ENCODE data around the gene PHLDA2.
A peak's percentile ranks its signal among the peaks of the same experiment; 100 is the strongest.

PHLDA2 gene

DNA sequence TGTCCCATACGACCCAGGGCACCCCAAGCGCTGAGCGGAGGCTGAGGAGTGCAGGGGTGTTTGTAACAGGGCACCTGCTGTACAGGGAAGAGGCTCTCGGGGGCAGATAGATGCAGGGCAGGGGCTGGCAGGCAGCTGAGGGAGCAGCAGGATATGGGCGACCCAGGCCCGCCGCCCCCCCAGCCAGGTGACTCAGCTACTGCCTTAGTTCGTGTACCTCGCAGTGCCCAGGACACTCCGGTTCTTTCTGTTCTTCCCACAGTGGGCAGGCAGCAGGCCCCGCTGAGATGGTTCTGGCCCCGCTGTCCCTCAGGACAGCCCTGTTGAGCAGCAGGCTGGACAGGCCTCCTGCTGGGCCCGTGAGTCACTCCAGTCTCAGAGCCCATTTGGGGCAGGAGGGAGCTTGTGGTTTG lies 16.2 kb downstream of the PHLDA2 start:
- Histone ChIP-seq H3K36me3 (ENCODE audit: control insufficient read depth in 1 of 2, insufficient read depth in 2 of 2, low read length in 2 of 2) (no peaks in the 10 kb centered on the region), H4K91ac (ENCODE audit: low read depth, low read length) (no peak overlapping the region), H3K18ac (ENCODE audit: low read length) (peak overlapping the region; percentile 41), H3K4me1 (ENCODE audit: control insufficient read depth in 1 of 2, insufficient read depth in 2 of 2, low read length in 2 of 2) (peaks cover 14 to 18% of the 10 kb centered on the region in 2 experiments), H3K79me2 (ENCODE audit: control insufficient read depth, insufficient read depth, low read length, poor library complexity) (no peaks in the 10 kb centered on the region), H3K23ac (ENCODE audit: low read length) (no peak overlapping the region), H2BK12ac (ENCODE audit: low read length) (no peak overlapping the region), H3K9me3 (ENCODE audit: insufficient read depth, low read depth, low read length) (no peaks in the 10 kb centered on the region), H4K12ac (ENCODE audit: low read depth, low read length) (no peak overlapping the region), H3K9ac (ENCODE audit: low read length) (no peak overlapping the region), H2AK5ac (ENCODE audit: low read length) (peak overlapping the region; percentile 7), H4K8ac (ENCODE audit: low read depth, low read length) (no peak overlapping the region), H3K79me1 (ENCODE audit: low read length) (peaks cover 3% of the 10 kb centered on the region), H2AFZ (ENCODE audit: insufficient read depth, low read length, poor library complexity) (no peak overlapping the region), H3K4me3 (ENCODE audit: low read depth, low read length) (no peak overlapping the region), H3K27me3 (ENCODE audit: insufficient read depth, low read length) (no peaks in the 10 kb centered on the region), H3K4ac (ENCODE audit: low read depth, low read length) (no peak overlapping the region), H2BK5ac (ENCODE audit: low read depth, low read length, poor library complexity) (no peak overlapping the region), H3K4me2 (ENCODE audit: low read length) (no peak overlapping the region), H3K14ac (ENCODE audit: low read length) (peak overlapping the region; percentile 32), H2BK120ac (ENCODE audit: insufficient read depth, low read length, poor library complexity) (no peak overlapping the region), H3K27ac (ENCODE audit: low read depth, low read length) (no peak overlapping the region)
- DNase-seq, result peak in 1 of 2 donors; percentile 56
- no CpG with 5 or more reads among the region's 13 CpGs for WGBS (ENCODE audit: extremely low coverage, insufficient coverage, insufficient read length)

DNA sequence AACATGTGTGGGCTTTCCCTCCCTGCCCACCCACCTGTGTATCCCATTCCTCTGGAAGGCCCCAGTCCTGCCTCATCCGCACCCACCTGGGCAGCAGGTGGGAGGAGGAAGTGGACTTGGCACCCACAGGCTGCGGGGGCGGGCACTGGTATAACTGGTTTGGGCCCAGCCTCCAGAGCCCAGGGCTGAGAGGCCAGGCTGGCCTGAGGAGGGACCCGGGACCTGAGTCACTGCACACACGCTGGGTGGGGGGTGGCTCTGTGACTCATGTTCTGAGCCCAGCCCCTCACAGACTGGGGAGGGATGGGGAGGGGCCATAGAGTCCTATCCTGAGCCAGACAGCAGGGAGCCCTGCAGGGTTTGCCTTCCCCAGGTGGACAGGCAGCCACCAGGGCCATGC lies 16.7 kb downstream of the PHLDA2 start:
- peak overlapping the region; percentile 41 for H3K18ac ChIP-seq (ENCODE audit: low read length)
- H3K9ac ChIP-seq (ENCODE audit: low read length), result no peak overlapping the region
- H3K27me3 ChIP-seq (ENCODE audit: insufficient read depth, low read length), result no peaks in the 10 kb centered on the region
- H3K14ac ChIP-seq (ENCODE audit: low read length), result no peak overlapping the region
- H3K23ac ChIP-seq (ENCODE audit: low read length), result no peak overlapping the region
- H4K12ac ChIP-seq (ENCODE audit: low read depth, low read length), result no peak overlapping the region
- no peak overlapping the region for H2BK5ac ChIP-seq (ENCODE audit: low read depth, low read length, poor library complexity)
- H3K4me3 ChIP-seq (ENCODE audit: low read depth, low read length), result no peak overlapping the region
- H3K27ac ChIP-seq (ENCODE audit: low read depth, low read length), result no peak overlapping the region
- H2AK5ac ChIP-seq (ENCODE audit: low read length), result no peak overlapping the region
- peaks cover 3% of the 10 kb centered on the region for H3K79me1 ChIP-seq (ENCODE audit: low read length)
- H3K36me3 ChIP-seq (ENCODE audit: control insufficient read depth in 1 of 2, insufficient read depth in 2 of 2, low read length in 2 of 2), result no peaks in the 10 kb centered on the region
- H2AFZ ChIP-seq (ENCODE audit: insufficient read depth, low read length, poor library complexity), result no peak overlapping the region
- no peak overlapping the region for H3K4ac ChIP-seq (ENCODE audit: low read depth, low read length)
- no peak overlapping the region for H3K4me2 ChIP-seq (ENCODE audit: low read length)
- no peak overlapping the region for H4K91ac ChIP-seq (ENCODE audit: low read depth, low read length)
- H3K79me2 ChIP-seq (ENCODE audit: control insufficient read depth, insufficient read depth, low read length, poor library complexity), result no peaks in the 10 kb centered on the region
- peaks cover 14 to 18% of the 10 kb centered on the region in 2 experiments for H3K4me1 ChIP-seq (ENCODE audit: control insufficient read depth in 1 of 2, insufficient read depth in 2 of 2, low read length in 2 of 2)
- H4K8ac ChIP-seq (ENCODE audit: low read depth, low read length), result no peak overlapping the region
- H2BK12ac ChIP-seq (ENCODE audit: low read length), result no peak overlapping the region
- peak; percentile 91 to 95 for DNase-seq
- H3K9me3 ChIP-seq (ENCODE audit: insufficient read depth, low read depth, low read length), result no peaks in the 10 kb centered on the region
- WGBS (ENCODE audit: extremely low coverage, insufficient coverage, insufficient read length), result no CpG with 5 or more reads among the region's 5 CpGs
- H2BK120ac ChIP-seq (ENCODE audit: insufficient read depth, low read length, poor library complexity), result no peak overlapping the region

DNA sequence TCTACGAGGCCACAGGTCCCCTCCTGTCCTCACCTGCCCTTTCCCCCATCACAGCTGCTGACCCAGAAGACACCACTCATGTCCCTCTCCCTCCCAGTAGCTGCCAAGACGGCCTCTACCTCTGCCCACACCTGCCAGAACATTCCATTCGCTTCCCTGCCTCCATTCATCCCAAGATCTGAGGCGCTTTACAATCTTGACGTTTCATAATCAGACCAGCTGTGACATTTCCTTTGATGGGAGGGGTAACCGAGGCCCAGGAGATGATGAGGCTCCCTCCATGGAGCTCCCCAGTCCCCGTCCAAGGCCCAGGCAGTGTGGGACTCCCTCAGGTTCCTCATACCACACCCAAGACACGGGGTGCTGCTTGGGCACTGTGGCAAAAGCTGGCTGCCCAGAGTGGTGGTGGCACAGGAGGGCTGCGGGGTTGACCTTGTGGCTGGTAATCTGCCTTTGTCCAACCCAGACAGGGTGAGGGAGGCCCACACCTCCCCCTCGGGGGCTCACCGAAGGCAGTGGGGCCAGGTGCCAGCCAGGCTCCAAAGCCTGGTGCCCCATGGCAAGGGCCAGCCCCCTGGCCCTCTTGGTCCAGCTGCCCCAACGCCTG lies 17.3 kb downstream of the PHLDA2 start:
- Histone ChIP-seq H2BK5ac (ENCODE audit: low read depth, low read length, poor library complexity) (no peak overlapping the region), H4K12ac (ENCODE audit: low read depth, low read length) (no peak overlapping the region), H4K91ac (ENCODE audit: low read depth, low read length) (no peak overlapping the region), H3K79me1 (ENCODE audit: low read length) (peaks cover 3% of the 10 kb centered on the region), H2AFZ (ENCODE audit: insufficient read depth, low read length, poor library complexity) (no peak overlapping the region), H4K8ac (ENCODE audit: low read depth, low read length) (no peak overlapping the region), H3K4me2 (ENCODE audit: low read length) (no peak overlapping the region), H3K4me3 (ENCODE audit: low read depth, low read length) (no peak overlapping the region), H3K9me3 (ENCODE audit: insufficient read depth, low read depth, low read length) (peaks cover 2% of the 10 kb centered on the region), H3K23ac (ENCODE audit: low read length) (no peak overlapping the region), H2BK120ac (ENCODE audit: insufficient read depth, low read length, poor library complexity) (no peak overlapping the region), H3K9ac (ENCODE audit: low read length) (no peak overlapping the region), H3K27ac (ENCODE audit: low read depth, low read length) (no peak overlapping the region), H3K79me2 (ENCODE audit: control insufficient read depth, insufficient read depth, low read length, poor library complexity) (no peaks in the 10 kb centered on the region), H3K14ac (ENCODE audit: low read length) (peak overlapping the region; percentile 9), H3K4me1 (ENCODE audit: control insufficient read depth in 1 of 2, insufficient read depth in 2 of 2, low read length in 2 of 2) (peaks cover 14 to 18% of the 10 kb centered on the region in 2 experiments), H3K36me3 (ENCODE audit: control insufficient read depth in 1 of 2, insufficient read depth in 2 of 2, low read length in 2 of 2) (no peaks in the 10 kb centered on the region), H3K18ac (ENCODE audit: low read length) (no peak overlapping the region), H2BK12ac (ENCODE audit: low read length) (peak overlapping the region; percentile 14), H2AK5ac (ENCODE audit: low read length) (peak overlapping the region; percentile 37), H3K4ac (ENCODE audit: low read depth, low read length) (no peak overlapping the region), H3K27me3 (ENCODE audit: insufficient read depth, low read length) (no peaks in the 10 kb centered on the region)
- no CpG with 5 or more reads among the region's 12 CpGs for WGBS (ENCODE audit: extremely low coverage, insufficient coverage, insufficient read length)
- peak; percentile 73 to 81 for DNase-seq

DNA sequence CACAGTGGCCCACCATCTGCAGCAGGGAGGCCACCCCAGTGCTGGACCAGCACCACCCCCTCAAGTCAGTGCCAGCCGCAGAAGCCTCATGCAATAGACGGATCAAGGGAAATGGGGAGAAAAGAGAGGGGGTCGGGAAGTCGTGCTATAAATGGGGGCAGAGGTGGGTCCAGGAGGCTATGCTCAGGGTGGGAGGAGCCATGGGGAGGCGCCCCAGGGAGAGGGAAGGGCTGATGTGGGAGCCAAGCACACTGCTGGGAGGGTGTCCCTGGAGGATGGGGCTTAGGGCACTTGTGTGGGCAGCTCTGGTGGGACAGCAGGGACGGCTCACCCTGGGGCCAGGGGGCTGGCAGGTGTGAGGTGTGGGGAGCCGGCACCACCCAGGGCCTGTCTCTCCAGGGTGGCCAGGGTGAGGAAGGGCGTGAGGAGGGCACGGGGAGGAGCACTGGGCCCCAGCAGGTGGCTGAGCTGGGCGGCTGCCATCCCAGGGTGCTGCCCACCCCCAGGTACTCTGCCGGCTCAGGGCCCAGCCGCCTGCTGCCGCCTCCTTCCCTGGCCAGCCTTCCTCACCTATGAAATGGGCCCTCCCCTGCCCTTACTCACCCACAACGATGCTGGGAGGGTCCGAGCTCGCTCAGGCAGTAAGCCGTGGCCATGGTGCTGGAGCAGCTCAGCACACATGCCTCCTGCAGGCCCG lies 18.0 kb downstream of the PHLDA2 start:
- no peak overlapping the region for H2BK12ac ChIP-seq (ENCODE audit: low read length)
- H3K9me3 ChIP-seq (ENCODE audit: insufficient read depth, low read depth, low read length), result peaks cover 2% of the 10 kb centered on the region
- no peak overlapping the region for H3K23ac ChIP-seq (ENCODE audit: low read length)
- no peak overlapping the region for H4K12ac ChIP-seq (ENCODE audit: low read depth, low read length)
- H3K36me3 ChIP-seq (ENCODE audit: control insufficient read depth in 1 of 2, insufficient read depth in 2 of 2, low read length in 2 of 2), result no peaks in the 10 kb centered on the region
- H4K91ac ChIP-seq (ENCODE audit: low read depth, low read length), result no peak overlapping the region
- peaks cover 3% of the 10 kb centered on the region for H3K79me1 ChIP-seq (ENCODE audit: low read length)
- no peak overlapping the region for H3K18ac ChIP-seq (ENCODE audit: low read length)
- no peak overlapping the region for H2BK5ac ChIP-seq (ENCODE audit: low read depth, low read length, poor library complexity)
- no peak overlapping the region for H3K4me3 ChIP-seq (ENCODE audit: low read depth, low read length)
- no peak overlapping the region for H2BK120ac ChIP-seq (ENCODE audit: insufficient read depth, low read length, poor library complexity)
- H3K4me1 ChIP-seq (ENCODE audit: control insufficient read depth in 1 of 2, insufficient read depth in 2 of 2, low read length in 2 of 2), result peaks cover 14 to 18% of the 10 kb centered on the region in 2 experiments
- no peak overlapping the region for H3K27ac ChIP-seq (ENCODE audit: low read depth, low read length)
- H4K8ac ChIP-seq (ENCODE audit: low read depth, low read length), result no peak overlapping the region
- no peak overlapping the region for H2AFZ ChIP-seq (ENCODE audit: insufficient read depth, low read length, poor library complexity)
- H3K27me3 ChIP-seq (ENCODE audit: insufficient read depth, low read length), result no peaks in the 10 kb centered on the region
- no CpG with 5 or more reads among the region's 18 CpGs for WGBS (ENCODE audit: extremely low coverage, insufficient coverage, insufficient read length)
- H3K79me2 ChIP-seq (ENCODE audit: control insufficient read depth, insufficient read depth, low read length, poor library complexity), result no peaks in the 10 kb centered on the region
- no peak overlapping the region for H3K9ac ChIP-seq (ENCODE audit: low read length)
- no peak overlapping the region for H3K4ac ChIP-seq (ENCODE audit: low read depth, low read length)
- no peak for DNase-seq
- no peak overlapping the region for H3K4me2 ChIP-seq (ENCODE audit: low read length)
- H3K14ac ChIP-seq (ENCODE audit: low read length), result no peak overlapping the region
- H2AK5ac ChIP-seq (ENCODE audit: low read length), result no peak overlapping the region
